Thyroid gland (tissue), 4 donors: ENCODE results near the gene ANKRD10. TPM values are rescaled to one million over a fixed set of nuclear protein-coding genes. Genes with fewer than 3 reads are reported as not detected.

Experiments used
- DNase-seq, 2 donors: peaks; one replicate each; pipeline ENCODE4 v3.0.0-alpha.2; 2019
- H3K27ac ChIP-seq, 3 donors: fragments of 200-600 bp; sonication (generic); 1 replicate in 2 of 3; 2 replicates in 1 of 3; pipeline ENCODE4 v1.5.1; 2016 to 2019; ENCODE audit warnings: mild to moderate bottlenecking in 1 of 3, moderate library complexity in 1 of 3
- H3K27me3 ChIP-seq: fragments of 200-600 bp; sonication (generic); one replicate; pipeline ENCODE4 v1.5.1; 2019
- H3K36me3 ChIP-seq, 2 donors: fragments of 200-600 bp; sonication (generic); one replicate each; pipeline ENCODE4 v1.5.1; 2016 to 2019
- H3K4me1 ChIP-seq, 2 donors: fragments of 200-600 bp; sonication (generic); one replicate each; pipeline ENCODE4 v1.5.1; 2017 to 2019
- H3K4me3 ChIP-seq, 3 donors: fragments of 200-600 bp; sonication (generic); replicated peaks in 1 of 3; 1 replicate in 2 of 3; 2 replicates in 1 of 3; pipeline ENCODE4 v1.5.1; 2016; ENCODE audit warnings: mild to moderate bottlenecking in 1 of 3
- H3K9me3 ChIP-seq: fragments of 200-600 bp; sonication (generic); one replicate; pipeline ENCODE4 v1.5.1; 2017
- CTCF ChIP-seq, 6 experiments: fragments of 200-600 bp in 3 of 6; fragments of 450-650 bp in 3 of 6; sonication (generic) in 3 of 6; IDR thresholded peaks; one replicate each; pipeline ENCODE4 v1.5.1; 2016 to 2019; ENCODE audit warnings: antibody characterized with exemption in 6 of 6, mild to moderate bottlenecking in 2 of 6, inconsistent platforms in 1 of 6, moderate library complexity in 1 of 6
- POLR2A ChIP-seq, 2 donors: fragments of 450-650 bp; IDR thresholded peaks; one replicate each; pipeline ENCODE4 v1.6.1; 2017; ENCODE audit warnings: antibody characterized with exemption in 2 of 2, mild to moderate bottlenecking in 2 of 2, moderate library complexity in 1 of 2
- WGBS, 2 donors: methylation state at CpG; one replicate each; pipeline ENCODE4 v1.1.5; 2017; 5-methylcytosine and 5-hydroxymethylcytosine counted together
- intact Hi-C: fragments of 100-400 bp; cut with DNase I; formaldehyde crosslinking; loops from one replicate; pipeline ENCODE4 v1.15.1; 2023
- total RNA-seq, 4 donors: library from RNA; depleted of rRNA; stranded (reverse); fragments of >200 nt; gene quantifications; one replicate each; pipeline ENCODE4 v1.2.3, GENCODE V29; 2016

ANKRD10 gene
- total RNA-seq, 4 donors from 2014 or later = 105 to 168 (median 135) TPM

DNA sequence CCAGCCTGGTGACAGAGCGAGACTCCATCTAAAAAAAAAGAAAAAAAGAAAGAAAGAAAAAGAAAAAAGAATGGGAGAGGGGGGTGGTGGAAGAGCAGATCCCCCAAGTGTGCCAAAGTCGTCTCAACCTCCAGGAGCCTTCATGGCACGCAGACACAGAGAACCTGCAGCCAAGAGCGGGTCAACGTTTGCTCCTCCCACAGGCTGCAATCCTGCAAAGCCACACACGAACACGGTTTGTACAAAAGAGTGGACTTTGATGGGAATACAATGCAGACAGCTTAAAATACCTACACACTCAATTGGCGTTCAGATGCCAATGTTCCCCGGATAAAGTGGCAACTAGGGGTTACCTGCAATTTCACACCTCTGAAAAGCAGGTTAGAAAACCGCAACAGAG lies 29.4 kb downstream of the ANKRD10 start:
- Histone ChIP-seq H3K36me3 (no peaks in the 10 kb centered on the region), H3K9me3 (no peaks in the 10 kb centered on the region), H3K27me3 (no peaks in the 10 kb centered on the region), H3K27ac (no peak overlapping the region), H3K4me1 (peaks cover 0 to 4% of the 10 kb centered on the region in 2 donors), H3K4me3 (no peak overlapping the region)
- WGBS, 2 donors = 43 to 74% methylated on average over 10 of the region's 10 CpGs
- no peak for TF ChIP-seq CTCF (IDR thresholded peaks at IDR 0.05)
- TF ChIP-seq POLR2A (IDR thresholded peaks at IDR 0.05) = no peak
- no peak for DNase-seq
- intact Hi-C loops = no loop called here

DNA sequence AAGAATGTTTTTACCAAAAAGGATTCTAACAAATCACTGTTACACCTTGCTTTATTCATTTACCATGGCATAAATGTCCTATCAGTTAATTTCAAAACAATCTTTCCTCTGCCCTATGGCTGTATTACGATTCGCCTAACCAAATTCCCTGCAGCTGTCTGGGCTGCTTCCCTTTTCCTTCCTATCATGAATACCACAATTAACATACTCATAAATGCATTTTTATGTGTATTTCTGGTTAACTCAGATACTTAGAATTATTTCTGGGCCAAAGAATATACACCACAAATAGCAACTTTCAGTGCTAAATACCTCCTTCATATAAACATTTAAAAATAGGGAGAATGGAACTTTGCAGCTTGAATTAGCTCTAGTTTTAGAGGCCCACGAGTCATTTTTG lies 30.4 kb downstream of the ANKRD10 start:
- TF ChIP-seq POLR2A (IDR thresholded peaks at IDR 0.05) (no peak), CTCF (IDR thresholded peaks at IDR 0.05) (no peak)
- Histone ChIP-seq H3K27ac (no peak overlapping the region), H3K36me3 (no peaks in the 10 kb centered on the region), H3K9me3 (no peaks in the 10 kb centered on the region), H3K4me1 (peaks cover 0 to 4% of the 10 kb centered on the region in 2 donors), H3K27me3 (no peaks in the 10 kb centered on the region), H3K4me3 (no peak overlapping the region)
- intact Hi-C loops = no loop called here
- WGBS, 2 donors = 87% methylated on average over 3 of the region's 3 CpGs
- DNase-seq = no peak

- DNase-seq = no peak
- intact Hi-C loops = no loop called here
- H3K4me3 ChIP-seq = no peak overlapping the region
- no peaks in the 10 kb centered on the region for H3K36me3 ChIP-seq
- no peaks in the 10 kb centered on the region for H3K9me3 ChIP-seq
- H3K4me1 ChIP-seq = peaks cover 0 to 4% of the 10 kb centered on the region in 2 donors
- H3K27ac ChIP-seq = no peak overlapping the region
- TF ChIP-seq CTCF (IDR thresholded peaks at IDR 0.05) (no peak), POLR2A (IDR thresholded peaks at IDR 0.05) (no peak)
- WGBS, 2 donors = 81 to 85% methylated on average over 7 of the region's 7 CpGs
- no peaks in the 10 kb centered on the region for H3K27me3 ChIP-seq
Measured at GRCh38 chr13:110883542-110883941, 31.3 kb downstream of the ANKRD10 start.

DNA sequence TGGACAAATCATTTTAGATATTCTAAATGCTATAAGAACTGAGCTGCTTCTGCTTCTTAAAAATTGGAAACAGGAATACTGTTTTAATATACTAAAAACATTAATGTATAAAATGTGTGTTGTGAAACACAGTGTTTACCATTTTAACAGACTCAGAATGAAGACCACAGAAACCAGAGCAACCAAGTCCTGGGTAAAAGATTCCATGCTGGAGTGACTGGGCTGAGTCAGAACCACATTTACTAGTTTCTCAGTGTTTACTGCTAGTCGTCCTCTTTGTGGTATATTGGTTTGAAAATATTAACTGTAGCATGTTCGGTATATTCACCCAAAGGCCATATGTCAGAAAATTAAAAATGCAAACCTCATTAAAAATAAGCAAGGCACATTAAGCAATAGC lies 31.9 kb downstream of the ANKRD10 start:
- no peaks in the 10 kb centered on the region for H3K9me3 ChIP-seq
- peaks cover 0 to 4% of the 10 kb centered on the region in 2 donors for H3K4me1 ChIP-seq
- no peak for TF ChIP-seq POLR2A (IDR thresholded peaks at IDR 0.05)
- TF ChIP-seq CTCF (IDR thresholded peaks at IDR 0.05) = no peak
- no peak overlapping the region for H3K27ac ChIP-seq
- no peak for DNase-seq
- no peak overlapping the region for H3K4me3 ChIP-seq
- H3K27me3 ChIP-seq = no peaks in the 10 kb centered on the region
- WGBS, 2 donors = 83 to 86% methylated on average over 2 of the region's 2 CpGs
- no peaks in the 10 kb centered on the region for H3K36me3 ChIP-seq
- intact Hi-C loops = no loop called here

DNA sequence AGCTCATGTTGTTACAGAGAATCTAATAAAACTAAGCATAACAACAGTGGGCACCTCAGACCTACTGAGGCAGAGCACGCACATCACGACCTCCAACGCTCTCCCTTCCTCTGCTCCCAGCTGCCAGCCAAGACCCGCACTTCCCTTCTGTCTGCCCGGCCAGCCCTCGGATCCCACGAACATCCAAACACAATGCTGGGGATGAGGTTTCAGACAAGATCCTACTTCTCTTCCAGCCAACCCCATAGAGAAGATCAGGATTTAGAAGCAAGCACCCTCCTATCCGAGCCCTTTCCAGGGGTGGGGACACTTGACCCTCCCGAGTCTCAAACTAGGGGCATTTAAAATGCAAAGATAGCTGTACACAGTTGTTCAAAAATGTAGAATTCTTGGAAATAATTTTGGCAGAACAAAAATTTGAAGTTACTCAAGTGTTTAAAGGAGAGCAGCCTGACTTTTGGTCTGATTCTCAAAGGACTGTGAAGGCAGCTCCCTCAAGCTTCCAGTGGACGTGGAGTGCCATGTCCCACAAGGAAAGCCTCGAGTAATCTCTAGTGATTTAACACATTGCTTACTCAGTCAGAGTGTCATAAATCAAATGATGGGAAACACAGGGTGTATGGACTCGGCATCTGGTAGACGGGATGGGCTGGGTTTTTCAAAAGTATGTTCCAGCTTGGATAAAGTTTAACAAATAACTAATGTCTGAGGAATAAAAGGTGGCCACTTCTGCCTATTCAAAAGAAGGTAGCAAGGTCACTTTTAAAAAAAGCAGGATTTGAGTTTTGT lies 32.8 kb downstream of the ANKRD10 start:
- 90 to 93% methylated on average over 13 of the region's 13 CpGs for WGBS, 2 donors
- no peak for DNase-seq

More for the DNA sequence above, 32.8 kb downstream of the ANKRD10 start:
- Histone ChIP-seq H3K9me3 (no peaks in the 10 kb centered on the region), H3K36me3 (no peaks in the 10 kb centered on the region), H3K27me3 (no peaks in the 10 kb centered on the region), H3K27ac (no peak overlapping the region), H3K4me1 (no peaks in the 10 kb centered on the region), H3K4me3 (no peak overlapping the region)
- intact Hi-C loops = no loop called here
- TF ChIP-seq POLR2A (IDR thresholded peaks at IDR 0.05) = no peak
- no peak for TF ChIP-seq CTCF (IDR thresholded peaks at IDR 0.05)
